Lower leg skin (tissue), 3 donors: ENCODE data around the gene FANCC.

Experiments used
- POLR2A ChIP-seq, 2 donors: fragments of 450-650 bp; IDR thresholded peaks; one replicate each; pipeline ENCODE4 v1.6.1; 2016 to 2017; ENCODE audit warnings: antibody characterized with exemption in 2 of 2, mild to moderate bottlenecking in 1 of 2, moderate library complexity in 1 of 2
- TF ChIP-seq, protein P1 (sequence below), 3 donors: fragments of 450-650 bp; IDR thresholded peaks; one replicate each; pipeline ENCODE4 v1.5.1; 2016; ENCODE audit warnings: antibody characterized with exemption in 3 of 3, mild to moderate bottlenecking in 3 of 3, moderate library complexity in 2 of 3

- TF ChIP-seq, protein P1, sequence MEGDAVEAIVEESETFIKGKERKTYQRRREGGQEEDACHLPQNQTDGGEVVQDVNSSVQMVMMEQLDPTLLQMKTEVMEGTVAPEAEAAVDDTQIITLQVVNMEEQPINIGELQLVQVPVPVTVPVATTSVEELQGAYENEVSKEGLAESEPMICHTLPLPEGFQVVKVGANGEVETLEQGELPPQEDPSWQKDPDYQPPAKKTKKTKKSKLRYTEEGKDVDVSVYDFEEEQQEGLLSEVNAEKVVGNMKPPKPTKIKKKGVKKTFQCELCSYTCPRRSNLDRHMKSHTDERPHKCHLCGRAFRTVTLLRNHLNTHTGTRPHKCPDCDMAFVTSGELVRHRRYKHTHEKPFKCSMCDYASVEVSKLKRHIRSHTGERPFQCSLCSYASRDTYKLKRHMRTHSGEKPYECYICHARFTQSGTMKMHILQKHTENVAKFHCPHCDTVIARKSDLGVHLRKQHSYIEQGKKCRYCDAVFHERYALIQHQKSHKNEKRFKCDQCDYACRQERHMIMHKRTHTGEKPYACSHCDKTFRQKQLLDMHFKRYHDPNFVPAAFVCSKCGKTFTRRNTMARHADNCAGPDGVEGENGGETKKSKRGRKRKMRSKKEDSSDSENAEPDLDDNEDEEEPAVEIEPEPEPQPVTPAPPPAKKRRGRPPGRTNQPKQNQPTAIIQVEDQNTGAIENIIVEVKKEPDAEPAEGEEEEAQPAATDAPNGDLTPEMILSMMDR (IDR thresholded peaks at IDR 0.05): no peak
- no peak for TF ChIP-seq POLR2A (IDR thresholded peaks at IDR 0.05)
Observed at GRCh38 chr9:95099321-95100070, 218.0 kb downstream of the FANCC start.
